OCI-LY7 (cell line): ENCODE measurements around the gene PXMP4. TPM values are rescaled to one million over a fixed set of nuclear protein-coding genes. Genes with fewer than 3 reads are reported as not detected.

Experiments
- Bru-seq: library from RNA; stranded (reverse); fragments of 400-500 nt; gene quantifications from one replicate; lab custom pipeline; 2021; lab: Mats Ljungman, UMichigan
- BruChase-seq, 2 experiments: library from RNA; stranded (reverse); fragments of 400-500 nt; gene quantifications; one replicate each; lab custom pipeline; 2021; lab: Mats Ljungman, UMichigan
- BruUV-seq: library from RNA; stranded (reverse); fragments of 400-500 nt; replicated peaks from 2 replicates; lab custom pipeline; 2021; lab: Mats Ljungman, UMichigan
- CTCF ChIA-PET: fragments of 300-600 bp; sonication (Branson Sonifier 250); formaldehyde crosslinking; loops from one replicate; lab custom pipeline; 2022; ENCODE audit warnings: antibody characterized with exemption; ENCODE audit not compliant: unreplicated experiment; lab: Charles Lee
- POLR2A ChIA-PET: fragments of 300-600 bp; sonication (Branson Sonifier 250); formaldehyde crosslinking; loops from one replicate; lab custom pipeline; 2022; ENCODE audit warnings: antibody characterized with exemption; lab: Charles Lee
- DNase-seq: peaks from one replicate; pipeline ENCODE4 v3.0.0-alpha.2; 2015; ENCODE audit warnings: low spot score
- H2AFZ ChIP-seq: fragments of 200-600 bp; sonication (generic), shearing (Covaris generic); 2 replicates; pipeline ENCODE4 v1.6.1; 2014; ENCODE audit warnings: mild to moderate bottlenecking, antibody characterized with exemption, low read length, moderate library complexity
- H3K27ac ChIP-seq: fragments of 200-600 bp; sonication (generic); 2 replicates; pipeline ENCODE4 v1.5.1; 2014; ENCODE audit warnings: mixed run types, low read depth, mild to moderate bottlenecking, moderate library complexity, low read length, inconsistent platforms; ENCODE audit not compliant: poor library complexity, severe bottlenecking
- H3K36me3 ChIP-seq: fragments of 200-600 bp; sonication (generic); 2 replicates; pipeline ENCODE4 v1.6.1; 2014; ENCODE audit warnings: mild to moderate bottlenecking, antibody characterized with exemption, low read length, moderate library complexity, mixed read lengths; ENCODE audit not compliant: insufficient read depth
- H3K4me1 ChIP-seq: fragments of 200-600 bp; sonication (generic); 2 replicates; pipeline ENCODE4 v1.5.1; 2014; ENCODE audit warnings: mild to moderate bottlenecking, low read length; ENCODE audit not compliant: insufficient read depth, poor library complexity, severe bottlenecking
- H3K4me2 ChIP-seq: fragments of 200-600 bp; sonication (generic); 2 replicates; pipeline ENCODE4 v1.6.1; 2014; ENCODE audit warnings: mild to moderate bottlenecking, low read length
- H3K4me3 ChIP-seq: fragments of 200-600 bp; sonication (generic); 2 replicates; pipeline ENCODE4 v1.5.1; 2014; ENCODE audit warnings: mild to moderate bottlenecking, low read depth, low read length; ENCODE audit not compliant: poor library complexity, severe bottlenecking
- H3K79me2 ChIP-seq: fragments of 200-600 bp; sonication (generic); 2 replicates; pipeline ENCODE4 v1.6.1; 2016; ENCODE audit warnings: low read depth, mild to moderate bottlenecking, low read length, moderate library complexity, mixed read lengths; ENCODE audit not compliant: insufficient read depth
- H3K9me2 ChIP-seq: fragments of 200-600 bp; sonication (generic); 2 replicates; pipeline ENCODE4 v1.6.1; 2016; ENCODE audit warnings: mild to moderate bottlenecking, low read length, mixed read lengths; ENCODE audit not compliant: insufficient read depth
- H3K9me3 ChIP-seq: fragments of 200-600 bp; sonication (generic); 2 replicates; pipeline ENCODE4 v1.6.1; 2014; ENCODE audit warnings: mild to moderate bottlenecking, mixed run types, low read length, mixed read lengths
- H4K20me1 ChIP-seq: fragments of 200-600 bp; sonication (generic); 2 replicates; pipeline ENCODE4 v1.6.1; 2014; ENCODE audit warnings: mild to moderate bottlenecking, antibody characterized with exemption, low read length, moderate library complexity, mixed read lengths; ENCODE audit not compliant: insufficient read depth
- EZH2phosphoT487 ChIP-seq: fragments of 200-600 bp; sonication (generic); IDR thresholded peaks from 2 replicates; pipeline ENCODE4 v1.6.1; 2018; ENCODE audit warnings: low read depth, borderline replicate concordance, mild to moderate bottlenecking, mixed run types, antibody characterized with exemption, low read length, moderate library complexity, mixed read lengths
- intact Hi-C: fragments of 100-400 bp; cut with micrococcal nuclease; formaldehyde crosslinking; loops from one replicate; pipeline ENCODE4 v1.10.0; 2022; ENCODE audit not compliant: unreplicated experiment
- long read RNA-seq: library from polyadenylated mRNA; stranded (forward); transcript quantifications from one replicate; pipeline ENCODE4 v2.0.0, GENCODE V29; 2022
- total RNA-seq, 2 experiments: library from RNA; depleted of rRNA in 1 of 2; stranded (reverse); fragments of >200 nt in 1 of 2; shearing (Covaris generic) in 1 of 2; gene quantifications; 2 replicates each; pipeline ENCODE4 v1.2.3, GENCODE V29; 2014 to 2022
- TF ChIP-seq, protein P1 (sequence below): fragments of 200-600 bp; sonication (generic); conservative IDR thresholded peaks from 2 replicates; pipeline ENCODE4 v1.5.1; 2014; ENCODE audit warnings: mild to moderate bottlenecking, antibody characterized with exemption, low read length, moderate library complexity, mixed read lengths

The PXMP4 gene, protein sequence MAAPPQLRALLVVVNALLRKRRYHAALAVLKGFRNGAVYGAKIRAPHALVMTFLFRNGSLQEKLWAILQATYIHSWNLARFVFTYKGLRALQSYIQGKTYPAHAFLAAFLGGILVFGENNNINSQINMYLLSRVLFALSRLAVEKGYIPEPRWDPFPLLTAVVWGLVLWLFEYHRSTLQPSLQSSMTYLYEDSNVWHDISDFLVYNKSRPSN
- 3.1 and 4.2 TPM in 2 replicates for total RNA-seq (2014; rRNA removed; shearing (Covaris generic))
- 7.8 and 8.2 TPM in 2 replicates for total RNA-seq (2022)
- Bru-seq, nascent RNA: percentile 37 among the genes with signal in this experiment
- BruChase-seq, experiment 1, labeled RNA remaining after a 6-hour chase: percentile 45 among the genes with signal in this experiment
- percentile 47 among the genes with signal in this experiment for BruChase-seq, experiment 2, labeled RNA remaining after a 2-hour chase
- long read RNA-seq, full-length matches to known transcripts: 4 of 8 reads
- long read RNA-seq, partial matches to known transcripts: 1 of 8 reads
- long read RNA-seq, other reads (novel, unspliced or antisense): 3 of 8 reads

- Histone ChIP-seq H3K4me3 (peak within 1 kb of the TSS; percentile 70), H3K79me2 (no peaks in the 10 kb centered on the region), H3K9me3 (no peaks in the 10 kb centered on the region), H3K4me2 (peak within 1 kb of the TSS; percentile 67), H3K4me1 (peaks cover 6% of the 10 kb centered on the region), H2AFZ (peak within 1 kb of the TSS; percentile 32; the same call in 1 of the 2 replicates), H3K9me2 (no peaks in the 10 kb centered on the region), H4K20me1 (no peaks in the 10 kb centered on the region), H3K36me3 (no peaks in the 10 kb centered on the region), H3K27ac (peak within 1 kb of the TSS; percentile 8)
- no TSS peak for BruUV-seq
- intact Hi-C loops: no loop called here
- TF ChIP-seq, protein P1, sequence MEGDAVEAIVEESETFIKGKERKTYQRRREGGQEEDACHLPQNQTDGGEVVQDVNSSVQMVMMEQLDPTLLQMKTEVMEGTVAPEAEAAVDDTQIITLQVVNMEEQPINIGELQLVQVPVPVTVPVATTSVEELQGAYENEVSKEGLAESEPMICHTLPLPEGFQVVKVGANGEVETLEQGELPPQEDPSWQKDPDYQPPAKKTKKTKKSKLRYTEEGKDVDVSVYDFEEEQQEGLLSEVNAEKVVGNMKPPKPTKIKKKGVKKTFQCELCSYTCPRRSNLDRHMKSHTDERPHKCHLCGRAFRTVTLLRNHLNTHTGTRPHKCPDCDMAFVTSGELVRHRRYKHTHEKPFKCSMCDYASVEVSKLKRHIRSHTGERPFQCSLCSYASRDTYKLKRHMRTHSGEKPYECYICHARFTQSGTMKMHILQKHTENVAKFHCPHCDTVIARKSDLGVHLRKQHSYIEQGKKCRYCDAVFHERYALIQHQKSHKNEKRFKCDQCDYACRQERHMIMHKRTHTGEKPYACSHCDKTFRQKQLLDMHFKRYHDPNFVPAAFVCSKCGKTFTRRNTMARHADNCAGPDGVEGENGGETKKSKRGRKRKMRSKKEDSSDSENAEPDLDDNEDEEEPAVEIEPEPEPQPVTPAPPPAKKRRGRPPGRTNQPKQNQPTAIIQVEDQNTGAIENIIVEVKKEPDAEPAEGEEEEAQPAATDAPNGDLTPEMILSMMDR: no peak
- no peak for TF ChIP-seq EZH2phosphoT487
- POLR2A ChIA-PET: interaction anchor here (0.6 to 1.3 kb wide), 4 partner anchors 8 to 42 kb away, joined by 3 to 4 read pairs (median 4); no protein-coding TSS in a partner anchor
- DNase-seq: peak; percentile 94
- CTCF ChIA-PET: interaction anchor here (0.6 kb wide), 1 partner anchor 172 kb away, joined by 4 read pairs; no protein-coding TSS in a partner anchor
Observed at GRCh38 chr20:33719989-33720709, at the start of gene PXMP4. Gene PXMP4, minus strand, starts transcription at chr20:33720310. Its CDS starts 103 bp downstream, at chr20:33720207.

- Histone ChIP-seq H3K27ac (no peak overlapping the region), H3K9me2 (no peaks in the 10 kb centered on the region), H2AFZ (no peak overlapping the region), H3K4me3 (no peak overlapping the region), H3K4me1 (peaks cover 6% of the 10 kb centered on the region), H3K9me3 (no peaks in the 10 kb centered on the region), H3K4me2 (no peak overlapping the region), H3K79me2 (no peaks in the 10 kb centered on the region), H3K36me3 (peaks cover 12% of the 10 kb centered on the region; the same call in 1 of the 2 replicates), H4K20me1 (no peaks in the 10 kb centered on the region)
- DNase-seq: no peak
- intact Hi-C loops: no loop called here
- CTCF ChIA-PET: no interaction called here
- no TSS peak for BruUV-seq
- TF ChIP-seq, protein P1: no peak
- no peak for TF ChIP-seq EZH2phosphoT487
- POLR2A ChIA-PET: interaction anchor here (0.6 kb wide), 1 partner anchor 10 kb away, joined by 3 read pairs; no protein-coding TSS in a partner anchor
Observed at GRCh38 chr20:33769043-33769442, 48.9 kb upstream of the PXMP4 start.
